ENCODE measurements around the gene IRF2BPL. TPM values are rescaled to one million over a fixed set of nuclear protein-coding genes. Genes with fewer than 3 reads are reported as not detected.

Gene IRF2BPL
- total RNA-seq, 4 donors from 2014 or later, result 10.3 to 20.6 (median 16.4) TPM

- peak overlapping the region; percentile 86 to 91 (median 90) for H3K27ac ChIP-seq
- H3K4me1 ChIP-seq, result peaks cover 3 to 75% (median 41%) of the 10 kb centered on the region in 4 donors
- H3K36me3 ChIP-seq, result no peaks in the 10 kb centered on the region
- no peak for DNase-seq
- H3K9me3 ChIP-seq, result no peaks in the 10 kb centered on the region
- TF ChIP-seq POLR2A (IDR thresholded peaks at IDR 0.05) (no peak), CTCF (IDR thresholded peaks at IDR 0.05) (no peak)
- no peak overlapping the region for H3K4me3 ChIP-seq
- no peaks in the 10 kb centered on the region for H3K27me3 ChIP-seq
Measured at GRCh38 chr14:77043984-77044485, 15.5 kb upstream of the IRF2BPL start.

DNA sequence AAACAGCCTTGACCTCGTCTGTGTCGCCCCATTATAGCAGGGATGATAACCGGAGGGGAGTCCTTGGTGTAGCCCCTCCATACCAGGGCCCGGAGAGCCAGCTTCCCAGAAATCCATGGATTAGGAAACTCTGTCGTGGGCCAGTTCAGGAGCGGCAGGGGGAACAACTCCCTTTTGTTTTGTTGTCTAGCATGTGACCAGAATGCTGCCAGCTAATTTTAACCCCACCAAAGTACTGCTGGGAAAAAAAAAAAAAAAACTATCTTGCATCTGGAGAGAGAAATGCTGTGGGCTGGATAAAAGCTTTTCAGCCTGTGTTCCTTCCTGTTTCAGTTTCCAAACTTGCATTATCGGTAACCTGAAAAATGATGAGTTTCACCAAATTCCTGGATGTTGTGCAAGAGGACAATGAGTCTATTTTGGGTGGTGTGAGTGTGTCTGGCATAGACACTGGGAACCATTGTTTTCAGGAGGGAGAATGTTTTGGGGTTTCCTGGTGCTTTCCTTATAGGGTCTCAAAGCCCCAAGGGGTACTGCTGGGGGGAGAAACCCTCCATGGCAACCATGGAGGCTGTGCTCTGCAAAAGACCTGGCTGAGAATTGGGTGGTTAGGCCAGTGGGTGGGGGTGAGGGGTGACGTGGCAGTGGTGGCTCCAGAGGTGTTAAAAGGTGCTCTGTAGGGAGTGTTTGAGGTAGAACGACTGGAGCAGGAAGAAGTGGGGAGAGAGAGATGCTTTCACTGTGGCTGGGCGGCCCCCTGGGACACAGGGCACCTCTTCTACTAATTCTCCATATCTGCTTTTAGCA, 14.9 kb upstream of the IRF2BPL start:
- peak overlapping the region; percentile 86 to 91 (median 90) for H3K27ac ChIP-seq
- peaks cover 3 to 81% (median 46%) of the 10 kb centered on the region in 4 donors for H3K4me1 ChIP-seq
- H3K4me3 ChIP-seq, result no peak overlapping the region
- no peak for DNase-seq
- H3K9me3 ChIP-seq, result no peaks in the 10 kb centered on the region
- H3K36me3 ChIP-seq, result no peaks in the 10 kb centered on the region
- H3K27me3 ChIP-seq, result no peaks in the 10 kb centered on the region
- TF ChIP-seq CTCF (IDR thresholded peaks at IDR 0.05), result no peak
- no peak for TF ChIP-seq POLR2A (IDR thresholded peaks at IDR 0.05)

DNA sequence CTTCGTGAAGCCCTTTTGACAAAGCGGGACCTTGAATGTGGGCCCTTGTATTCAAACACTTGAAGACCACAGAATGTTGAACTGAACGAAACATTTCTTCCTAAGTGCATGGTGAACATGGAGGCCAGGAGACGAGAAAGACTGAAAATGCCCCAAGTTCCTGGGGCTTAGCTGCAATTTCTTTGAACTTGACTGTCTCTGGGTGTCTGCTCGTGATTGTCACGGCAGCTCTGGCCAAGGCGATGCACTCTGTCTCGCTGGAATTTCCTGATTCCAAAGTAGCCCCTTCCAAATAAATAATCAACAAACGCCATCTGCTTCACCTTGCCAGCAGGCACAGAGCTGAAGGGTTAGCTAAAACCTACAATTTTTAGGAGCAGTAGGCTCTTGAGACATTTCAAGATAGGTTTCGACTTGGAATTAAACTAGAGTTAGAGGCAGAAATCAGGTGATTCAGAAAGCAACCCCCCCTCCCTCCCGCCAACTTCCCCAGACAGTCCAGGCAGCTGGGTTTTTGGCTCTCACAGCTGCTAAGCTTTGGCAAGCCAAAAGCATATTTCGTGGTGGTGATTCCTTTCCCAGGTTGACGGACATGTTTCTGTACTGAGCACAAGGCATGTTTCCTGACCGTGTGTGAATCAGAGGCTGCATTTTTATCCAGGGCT, 13.5 kb upstream of the IRF2BPL start:
- Histone ChIP-seq H3K4me3 (no peak overlapping the region), H3K36me3 (no peaks in the 10 kb centered on the region), H3K9me3 (no peaks in the 10 kb centered on the region), H3K27me3 (no peaks in the 10 kb centered on the region), H3K4me1 (peaks cover 3 to 93% (median 49%) of the 10 kb centered on the region in 4 donors), H3K27ac (peak overlapping the region; percentile 86 to 91 (median 90))
- TF ChIP-seq POLR2A (IDR thresholded peaks at IDR 0.05) (no peak), CTCF (IDR thresholded peaks at IDR 0.05) (no peak)
- DNase-seq, result peak in 1 of 3 donors; percentile 66

GRCh38 chr14:77040741-77041653, 12.5 kb upstream of the IRF2BPL start:
- DNase-seq, result peak in 2 of 3 donors; percentile 48 to 60
- H3K4me1 ChIP-seq, result peaks cover 3 to 88% (median 46%) of the 10 kb centered on the region in 4 donors
- peak overlapping the region; percentile 17 to 46 (median 34) for H3K4me3 ChIP-seq
- TF ChIP-seq CTCF (IDR thresholded peaks at IDR 0.05), result no peak
- TF ChIP-seq POLR2A (IDR thresholded peaks at IDR 0.05), result no peak
- H3K36me3 ChIP-seq, result no peaks in the 10 kb centered on the region
- peak overlapping the region; percentile 86 to 91 (median 90) for H3K27ac ChIP-seq
- no peaks in the 10 kb centered on the region for H3K9me3 ChIP-seq
- H3K27me3 ChIP-seq, result no peaks in the 10 kb centered on the region
